Activated CD4-positive, alpha-beta T cell treated with anti-CD3 and anti-CD28 coated beads, Interleukin-2, amount 50 U/mL, for 24 hours (primary cell): ENCODE data around the gene EEFSEC.

Experiments used
- DNase-seq, 2 donors: peaks; one replicate each; pipeline ENCODE4 v3.0.0-alpha.2; 2020; ENCODE audit warnings: low read depth in 1 of 2, low spot score in 1 of 2

The EEFSEC gene

DNA sequence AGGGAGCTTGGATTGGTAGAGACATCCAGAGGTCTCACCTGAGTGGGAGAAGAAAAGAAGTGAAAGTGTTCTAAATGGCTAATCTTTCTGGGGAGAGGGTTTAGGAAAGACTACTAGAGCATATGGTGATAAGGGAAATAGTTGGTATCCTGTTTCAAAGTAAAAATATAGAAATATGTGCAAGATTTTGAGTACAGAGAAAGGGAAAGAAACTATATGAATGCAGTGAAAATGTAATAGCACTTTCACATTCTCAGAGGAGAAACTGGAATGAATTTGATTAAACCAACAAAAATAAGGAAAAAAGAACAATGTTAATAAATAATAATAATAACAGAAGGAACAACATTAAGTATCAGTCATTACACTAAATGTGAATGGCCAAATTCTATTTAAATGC, 194.0 kb downstream of the EEFSEC start:
- DNase-seq = no peak

DNA sequence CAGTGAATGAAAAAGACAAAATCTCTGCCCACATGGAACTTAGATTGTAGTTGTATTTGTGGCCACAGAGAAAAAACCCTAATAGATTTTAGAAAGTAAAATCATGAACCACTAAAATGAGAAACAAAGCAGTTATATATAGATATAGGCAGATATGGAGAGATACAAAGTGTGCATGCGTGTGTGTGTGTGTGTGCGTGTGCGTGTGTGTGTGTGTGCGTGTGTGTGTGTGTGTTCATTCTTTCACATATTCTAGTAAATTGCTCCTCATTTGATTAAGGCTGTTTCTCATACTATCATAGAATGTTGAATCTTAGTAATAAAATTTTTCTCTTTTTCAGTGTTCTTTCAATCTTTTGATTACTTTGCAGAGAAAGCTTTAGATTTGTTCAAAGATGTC, 194.8 kb downstream of the EEFSEC start:
- DNase-seq = no peak

DNA sequence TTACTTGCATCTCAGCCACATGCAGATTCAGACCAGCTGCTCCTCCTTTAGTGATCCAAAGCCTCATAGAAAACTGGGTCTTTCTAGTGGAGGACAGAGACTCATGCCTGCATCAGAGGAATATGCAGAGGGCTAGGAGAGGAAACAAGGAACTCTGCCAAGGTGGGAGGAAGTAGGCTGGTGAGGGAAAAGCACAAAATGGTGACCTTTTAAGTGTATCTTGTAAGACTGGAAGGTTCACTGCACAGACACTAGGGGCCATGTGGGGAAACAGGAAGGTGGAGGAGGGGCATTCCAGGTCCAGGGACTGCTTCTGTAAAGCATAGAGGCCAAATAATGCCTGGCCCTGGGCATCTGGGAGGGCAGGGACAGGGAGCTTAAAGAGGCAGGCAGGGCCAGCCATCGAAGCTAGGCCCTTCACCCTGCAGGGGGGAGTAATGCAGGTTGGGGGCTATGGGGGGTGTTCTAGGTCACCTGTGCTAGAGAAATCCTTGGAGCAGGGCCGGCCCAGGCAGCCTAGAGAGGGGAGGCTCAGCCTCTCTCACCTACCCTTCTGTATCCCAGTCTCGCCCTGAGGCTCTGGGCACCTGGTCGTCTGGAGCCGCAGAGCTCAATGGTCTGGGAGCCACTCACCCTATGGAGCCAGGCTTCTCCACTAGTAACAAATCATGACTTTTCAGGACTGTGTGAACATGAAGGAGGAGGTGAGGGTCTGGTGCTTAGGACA, 195.7 kb downstream of the EEFSEC start:
- DNase-seq = no peak

DNA sequence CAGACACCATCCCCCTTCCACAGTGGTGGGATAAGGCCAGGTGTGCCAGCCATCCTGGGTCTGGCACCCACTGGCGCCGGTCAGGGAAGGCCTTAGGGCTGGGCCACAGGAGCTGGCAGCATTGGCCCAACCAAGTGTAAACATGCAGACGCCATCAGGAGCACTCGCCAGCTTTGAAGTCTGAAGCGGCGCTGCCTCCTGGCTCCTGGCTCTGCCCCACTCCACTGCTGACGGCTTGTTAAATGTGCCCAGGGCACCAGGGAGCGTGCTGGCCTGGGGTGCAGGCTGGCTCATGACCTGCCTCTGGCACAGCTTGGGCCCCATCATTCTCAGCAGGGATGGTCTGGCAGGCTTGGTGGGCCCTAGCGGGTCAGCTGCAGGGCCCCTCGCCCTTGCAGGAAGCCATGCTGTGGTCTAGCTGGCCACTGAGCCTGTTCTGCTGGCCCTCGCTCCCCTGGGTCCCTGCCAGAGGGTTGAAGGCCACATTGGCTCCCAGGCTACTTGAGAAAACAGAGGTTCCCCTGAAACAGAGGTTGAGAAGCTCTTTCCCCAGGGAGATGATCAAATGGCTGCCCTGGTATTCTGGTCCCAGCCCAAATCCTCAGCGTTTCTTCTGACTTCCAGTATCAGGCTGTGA, 196.8 kb downstream of the EEFSEC start:
- no peak for DNase-seq

DNA sequence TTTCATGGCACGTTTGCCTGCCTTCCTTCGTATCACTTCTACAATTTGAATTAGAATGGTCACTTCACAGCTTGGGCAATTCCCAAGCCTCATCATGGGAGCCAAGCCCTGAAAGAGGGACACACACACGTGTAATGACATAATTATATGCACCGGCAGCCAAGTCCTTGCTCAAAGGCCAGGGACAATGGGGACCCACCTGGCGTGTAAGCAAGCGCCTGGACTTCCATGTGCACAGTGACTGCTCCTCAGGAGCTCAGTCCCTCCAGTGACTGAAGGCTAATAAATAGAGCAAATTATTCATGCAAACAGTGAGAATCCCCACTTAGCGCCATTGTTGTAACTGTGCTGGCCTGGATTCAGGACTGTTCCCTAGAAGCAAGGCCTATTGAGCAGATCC, 198.3 kb downstream of the EEFSEC start:
- DNase-seq = no peak

DNA sequence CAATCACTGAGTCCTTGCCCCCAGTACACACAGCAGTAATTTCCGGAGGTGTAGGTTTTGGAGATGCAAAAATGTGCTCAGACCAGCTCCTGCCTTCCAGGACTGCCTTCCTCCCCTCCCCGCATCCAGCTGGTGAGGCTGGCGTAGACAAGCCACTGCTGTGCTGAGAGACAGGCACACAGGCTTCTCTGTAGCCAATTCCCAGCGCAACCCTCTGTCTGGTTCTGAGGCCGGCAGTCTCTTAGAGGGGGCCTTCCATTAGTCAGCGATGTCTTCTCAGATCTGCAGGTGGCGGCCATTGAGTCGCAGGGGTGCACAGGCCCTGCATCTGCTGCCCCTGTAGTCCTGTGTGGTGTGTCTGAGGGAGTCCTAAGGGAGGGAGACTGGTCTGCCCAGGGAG, 199.0 kb downstream of the EEFSEC start:
- DNase-seq = no peak

DNA sequence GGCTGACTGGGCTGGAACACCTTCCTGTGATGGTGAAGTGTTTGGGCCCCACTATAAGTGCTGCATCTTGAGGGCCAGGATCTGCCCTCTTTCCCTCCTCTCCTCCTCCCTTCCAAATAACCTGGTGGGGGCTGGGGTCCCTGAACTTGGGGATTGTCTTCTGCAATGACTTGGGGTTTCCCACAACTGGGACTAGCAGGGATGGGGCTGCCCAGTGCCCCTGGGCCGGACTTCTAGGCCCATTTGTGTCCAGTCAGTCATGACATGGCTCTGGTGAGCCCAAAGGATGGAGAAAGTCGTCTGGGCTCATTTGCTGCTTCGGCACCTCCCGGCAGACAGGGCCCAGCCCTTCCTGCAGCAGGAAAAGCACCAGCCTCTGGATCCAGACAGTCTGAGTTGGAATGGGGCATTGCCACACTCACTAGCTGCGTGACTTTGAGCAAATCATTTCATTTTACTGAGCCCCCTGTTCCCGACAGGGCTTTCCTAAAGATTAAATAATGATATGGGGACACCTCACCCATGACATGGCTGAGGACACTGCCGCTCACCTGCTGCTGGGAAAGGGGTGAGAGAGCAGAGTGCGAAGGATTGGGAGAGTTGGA, 200.2 kb downstream of the EEFSEC start:
- DNase-seq = no peak

DNA sequence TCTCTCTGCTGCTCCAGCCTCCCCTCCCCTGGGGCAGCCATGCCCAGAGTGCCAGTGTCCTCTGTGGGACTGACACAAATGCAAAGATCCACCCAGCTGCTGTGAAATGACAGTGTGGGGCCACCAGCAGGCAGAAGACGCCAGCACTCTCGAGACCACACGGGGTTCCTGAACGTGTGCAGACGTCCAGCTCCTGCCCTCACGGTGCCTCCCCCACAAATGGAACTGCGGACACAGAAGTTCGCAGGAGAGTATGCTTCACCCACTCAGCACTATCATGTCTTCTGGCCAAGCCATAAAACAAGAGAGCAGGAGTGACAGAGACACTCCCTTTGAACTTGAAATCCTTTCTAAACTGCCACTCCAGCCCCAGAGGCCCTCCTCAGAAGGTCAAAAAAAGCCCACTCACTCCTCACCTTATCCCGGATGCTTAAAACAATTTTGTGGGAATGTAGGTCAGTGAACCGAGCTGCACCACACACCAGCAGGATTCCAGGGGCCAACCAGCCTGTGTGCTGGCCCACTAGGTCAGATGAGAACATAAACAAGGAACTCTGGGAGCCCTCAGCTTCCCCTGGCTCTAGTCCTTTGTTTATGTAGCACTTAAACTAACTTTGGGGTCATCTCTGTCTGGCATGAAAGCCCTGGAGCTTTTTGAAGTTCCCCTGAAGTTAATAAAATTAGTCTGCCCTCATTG, 200.9 kb downstream of the EEFSEC start:
- no peak for DNase-seq

DNA sequence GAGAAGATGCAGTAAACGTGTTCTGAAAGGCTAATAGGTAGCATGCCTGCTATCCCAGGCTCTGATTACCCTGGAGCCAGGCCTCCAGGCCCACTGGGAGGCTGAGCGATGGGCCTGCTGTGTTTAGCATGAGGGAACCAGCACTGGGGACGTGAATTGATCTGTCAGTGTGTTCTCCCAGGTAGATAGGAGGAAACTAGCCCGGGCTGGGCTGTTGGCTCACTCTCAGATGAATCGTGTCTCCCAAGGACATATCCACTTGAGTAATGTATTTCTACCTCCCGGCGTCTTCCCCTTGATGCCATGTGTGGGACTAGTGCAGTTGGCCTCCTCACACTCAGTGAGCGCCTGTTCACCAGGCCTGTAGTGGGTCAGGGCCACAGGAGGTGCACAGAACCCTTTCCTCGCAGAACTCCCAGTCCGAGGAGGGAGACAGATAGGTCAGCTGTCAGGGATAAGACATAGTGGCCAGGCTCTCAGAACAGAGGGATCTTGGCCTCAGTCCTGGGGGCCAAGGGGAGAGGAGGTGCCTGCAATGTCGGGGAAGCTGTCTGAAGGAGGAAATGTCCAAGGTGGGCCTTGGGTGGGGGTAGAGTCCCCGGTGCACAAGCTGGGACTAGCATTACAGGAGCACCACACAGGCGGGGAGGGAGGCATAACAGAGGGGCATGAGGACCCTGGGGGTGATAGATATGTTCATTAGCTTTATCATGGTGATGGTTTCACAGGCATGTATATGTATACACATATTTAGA, 201.7 kb downstream of the EEFSEC start:
- no peak for DNase-seq

DNA sequence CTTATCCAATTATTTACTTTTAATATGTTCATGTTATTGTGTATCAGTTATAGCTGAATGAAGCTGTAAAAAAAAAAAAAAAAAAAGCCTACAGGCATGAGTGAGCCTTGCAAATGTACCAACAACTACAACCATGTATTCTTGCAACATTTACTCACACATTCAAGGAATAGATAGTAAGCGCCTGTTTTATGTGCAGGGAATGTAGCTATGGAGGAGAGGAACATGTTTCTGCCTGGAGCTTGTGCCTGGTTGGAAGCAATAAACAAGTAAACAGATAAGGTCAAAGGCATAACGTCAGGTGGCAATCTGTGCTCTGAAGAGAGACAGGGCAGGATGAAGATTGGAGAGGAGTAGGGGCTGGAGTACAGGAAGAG, 202.2 kb downstream of the EEFSEC start:
- DNase-seq = no peak

DNA sequence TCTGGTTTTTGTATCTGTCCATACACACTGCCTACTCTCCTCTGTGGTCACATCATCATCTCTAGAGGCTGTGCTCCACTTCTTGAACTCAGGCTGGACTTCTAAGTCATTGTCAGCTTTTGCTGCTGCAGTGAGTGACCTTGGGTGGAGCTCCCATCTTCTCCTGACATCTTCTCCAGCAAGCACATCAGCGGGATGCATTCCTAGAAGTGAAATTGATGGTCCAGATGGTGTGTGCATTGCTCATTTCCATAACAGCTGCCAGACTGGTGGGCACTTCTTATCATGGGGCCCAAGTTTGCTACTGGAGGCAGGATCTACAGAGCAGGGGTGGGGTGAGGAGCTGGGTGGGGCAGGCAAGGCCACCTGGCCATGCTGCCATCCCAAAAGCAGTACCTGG, 203.5 kb downstream of the EEFSEC start:
- DNase-seq = no peak

DNA sequence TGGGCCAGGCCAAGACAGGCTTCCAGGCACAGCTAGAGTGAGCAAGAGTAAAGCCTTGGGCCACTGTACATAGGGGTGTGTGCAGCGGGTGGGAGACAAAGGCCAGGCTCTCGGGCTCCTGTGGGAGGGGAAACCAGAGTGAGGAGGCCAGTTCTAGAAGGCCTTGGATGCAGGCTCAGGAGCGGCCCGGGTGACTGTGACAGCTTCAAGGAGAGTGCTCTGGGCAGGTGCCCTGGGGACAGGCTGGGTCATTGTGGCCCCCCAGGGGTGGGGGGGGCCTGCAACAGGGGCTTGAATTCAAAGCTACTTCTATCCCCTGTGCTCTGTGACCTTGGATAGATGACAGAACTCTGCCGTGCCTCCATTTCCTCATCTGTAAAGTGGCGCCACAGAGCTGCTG, 204.3 kb downstream of the EEFSEC start:
- no peak for DNase-seq

DNA sequence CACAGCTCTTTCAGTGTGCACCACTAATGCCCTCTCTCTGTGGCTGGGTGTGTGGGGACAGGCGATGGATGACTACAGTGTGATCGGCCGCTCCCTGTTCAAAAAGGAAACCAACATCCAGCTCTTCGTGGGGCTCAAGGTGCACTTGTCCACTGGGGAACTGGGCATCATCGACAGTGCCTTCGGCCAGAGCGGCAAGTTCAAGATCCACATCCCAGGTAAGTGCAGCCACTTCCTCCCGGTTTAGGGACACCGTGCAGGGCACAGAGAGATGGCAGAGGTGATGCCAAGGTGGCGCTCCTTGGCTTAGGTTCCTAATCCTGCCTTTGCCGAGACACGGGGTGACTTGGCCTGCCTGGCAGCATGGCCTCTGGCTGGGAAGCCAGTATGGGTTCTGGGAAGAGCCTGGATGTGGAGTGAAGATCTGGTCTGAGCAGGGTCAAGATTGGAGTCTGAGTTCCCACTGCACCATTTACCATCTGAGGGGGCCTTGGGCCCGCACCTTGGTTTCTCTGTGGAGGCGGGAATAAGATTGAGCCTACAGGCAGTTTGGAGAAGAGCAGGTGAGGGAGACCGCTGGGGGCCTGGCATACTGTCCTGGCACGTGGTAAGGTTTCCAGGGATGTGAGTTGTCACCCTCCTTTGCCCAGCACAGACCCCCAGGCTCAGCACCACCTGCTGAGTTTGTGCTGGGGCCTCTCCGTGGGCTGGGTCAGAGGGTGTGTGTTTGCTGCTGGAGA, 205.0 kb downstream of the EEFSEC start:
- no peak for DNase-seq

DNA sequence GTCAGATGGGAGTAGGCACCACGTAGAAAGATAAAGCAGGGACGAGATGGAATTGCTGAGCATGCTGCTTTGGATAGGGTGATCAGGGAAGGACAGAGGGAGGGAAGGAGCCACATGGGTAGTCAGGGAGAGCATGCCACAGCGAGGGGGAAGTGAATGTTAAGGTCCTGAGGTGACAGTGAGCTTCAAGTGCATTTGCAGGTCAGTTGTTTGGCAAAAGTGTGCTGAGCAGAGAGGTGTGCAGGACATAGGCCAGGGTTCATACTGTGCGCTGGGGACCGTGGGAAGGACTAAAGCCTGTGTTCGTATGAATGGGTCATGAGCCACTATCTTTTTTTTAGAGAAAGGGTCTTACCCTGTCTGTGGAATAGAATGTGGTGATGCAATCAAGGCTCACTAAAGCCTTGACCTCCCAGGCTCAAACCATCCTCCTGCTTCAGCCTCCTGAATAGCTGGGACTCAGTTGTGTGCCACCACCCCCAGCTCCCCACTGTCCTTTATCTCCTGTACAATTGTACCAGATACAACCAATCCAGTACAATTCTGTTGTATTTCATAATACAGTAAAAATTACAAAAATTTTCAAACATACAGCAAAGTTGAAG, 205.9 kb downstream of the EEFSEC start:
- DNase-seq = no peak

DNA sequence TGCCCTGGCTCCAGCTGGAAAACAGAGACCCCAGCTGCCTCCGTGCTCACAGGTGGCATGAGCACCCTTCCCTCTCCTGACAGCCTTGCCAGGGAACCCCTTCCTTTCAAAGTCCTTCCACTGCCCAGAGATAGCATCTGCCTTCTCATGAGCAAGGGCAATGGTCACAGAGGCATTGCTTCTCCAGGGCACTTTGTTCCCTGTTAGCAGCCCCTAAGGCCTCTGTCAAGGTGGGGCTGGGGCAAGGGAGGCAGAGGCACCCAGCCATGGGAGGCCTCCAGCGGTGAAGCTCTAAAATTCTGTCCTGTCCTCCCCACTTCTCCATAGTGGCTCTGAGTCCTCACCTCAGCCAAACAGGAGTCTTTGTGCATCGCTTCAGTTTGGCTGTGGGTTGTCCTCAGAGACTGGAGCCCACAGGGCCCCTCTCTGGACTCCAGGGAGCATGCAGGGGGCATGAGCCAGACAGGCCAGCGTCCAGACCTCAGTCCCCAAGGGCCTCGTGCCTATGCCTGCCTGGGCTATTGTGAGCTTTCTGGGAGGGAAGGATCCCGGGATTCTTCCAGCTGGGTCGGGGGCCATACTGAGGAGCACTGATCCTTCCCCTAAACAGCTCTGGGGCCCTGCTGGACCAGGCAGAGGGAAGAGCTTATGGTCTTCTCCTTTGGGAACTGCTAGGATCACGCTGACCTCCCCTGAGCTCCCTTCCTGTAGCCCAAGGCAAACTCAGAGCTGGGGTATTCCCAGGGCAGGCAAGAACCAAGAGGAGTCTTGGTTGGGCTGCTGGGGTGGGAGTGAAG, 206.8 kb downstream of the EEFSEC start:
- no peak for DNase-seq

DNA sequence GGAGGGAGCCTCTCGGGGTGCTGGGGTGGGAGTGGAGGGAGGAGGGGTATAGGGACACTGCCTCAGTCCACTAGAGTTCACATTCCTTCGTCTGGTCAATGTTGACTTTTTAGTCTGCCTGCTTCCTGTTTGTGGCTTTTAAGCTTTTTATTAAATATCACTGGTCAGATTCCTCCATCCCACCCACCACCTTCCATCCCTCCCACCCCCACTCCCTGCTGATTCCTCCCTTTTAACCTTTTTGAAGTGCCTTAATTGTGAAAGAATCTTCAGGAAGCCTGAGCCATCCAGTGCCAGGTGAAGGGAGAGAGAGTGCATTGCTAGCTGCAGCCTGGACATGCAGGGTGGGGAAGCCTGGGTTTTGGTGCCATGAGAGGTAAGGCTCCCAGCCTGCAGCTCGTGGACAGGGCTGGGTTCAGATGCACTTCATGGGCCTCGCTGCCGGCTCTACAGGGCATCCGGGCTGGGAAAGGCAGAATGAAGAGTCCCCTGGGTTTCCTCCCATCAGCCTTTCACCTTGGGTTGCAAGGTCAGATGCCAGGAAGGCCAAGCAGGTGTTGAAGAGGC, 207.5 kb downstream of the EEFSEC start:
- DNase-seq = no peak

DNA sequence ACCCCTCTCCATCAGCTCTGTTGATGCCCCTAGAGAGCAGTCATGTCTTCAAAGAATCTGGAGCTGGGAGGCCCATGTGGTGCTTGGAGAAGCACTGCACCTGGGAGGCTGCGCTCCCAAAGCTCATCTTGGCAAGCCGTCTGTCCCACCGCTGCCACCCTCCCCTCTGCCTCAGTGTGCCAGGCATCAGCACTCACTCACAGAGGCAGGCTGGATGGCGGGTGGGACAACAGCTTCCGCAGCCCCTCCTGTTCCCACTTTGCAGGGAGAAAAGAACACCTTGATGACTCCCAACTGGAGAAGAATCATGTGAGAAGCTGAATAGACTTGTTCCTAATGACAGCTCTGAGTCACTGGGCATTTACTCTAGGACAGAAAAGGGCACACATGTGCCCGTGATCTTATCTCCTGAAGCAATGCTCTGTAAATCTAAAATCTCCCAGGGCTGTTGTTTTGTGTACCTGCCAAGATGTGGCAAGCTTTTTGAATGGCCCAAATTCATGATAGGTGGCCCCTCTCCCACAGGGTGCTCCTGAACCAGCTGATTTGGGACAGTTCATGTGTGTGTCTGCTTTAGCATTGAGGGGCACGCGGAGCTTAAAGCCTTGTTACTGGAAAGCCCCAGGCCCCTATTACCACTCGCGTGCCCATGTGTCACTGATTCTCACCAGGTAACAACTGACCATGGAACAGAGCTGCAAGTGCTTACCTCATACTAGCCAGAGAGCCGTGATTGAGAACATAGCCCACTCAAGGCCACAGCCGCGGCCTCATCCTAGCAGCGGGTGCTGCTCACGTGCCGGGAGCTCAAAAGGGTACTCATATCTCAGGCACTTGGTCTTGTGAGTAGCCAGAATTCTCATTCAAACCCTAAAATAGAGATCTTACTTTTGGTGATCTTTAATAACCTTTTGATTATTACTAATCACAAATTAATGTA, 209.0 kb downstream of the EEFSEC start:
- DNase-seq = no peak

DNA sequence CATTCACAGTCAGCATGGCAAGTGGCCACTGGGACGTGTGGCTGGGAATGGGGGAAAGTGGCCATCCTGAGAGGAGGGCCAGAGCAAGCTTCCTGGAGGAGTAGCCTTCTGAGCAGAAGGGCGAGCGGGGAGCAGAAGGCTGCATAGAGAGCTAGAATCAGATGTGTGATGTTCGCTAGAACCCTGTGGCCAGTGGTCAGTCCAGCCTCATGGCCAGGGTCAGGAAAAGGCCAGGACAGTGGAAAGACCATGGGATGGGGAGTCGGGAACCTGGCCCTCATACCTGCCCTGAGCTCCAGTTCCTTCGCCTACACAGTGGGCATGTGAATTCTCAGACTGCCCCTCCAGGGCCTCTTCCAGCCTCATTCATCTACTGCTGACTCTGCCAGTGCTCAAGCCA, 211.0 kb downstream of the EEFSEC start:
- no peak for DNase-seq
